HFF-Myc (cell line): ENCODE data around the gene RAD51B.

ENCODE experiments used
- DNase-seq: peaks from one replicate; pipeline ENCODE4 v3.0.0-alpha.2; 2011; ENCODE audit warnings: low read depth; ENCODE audit errors: extremely low read depth
- H3K4me3 ChIP-seq: replicated peaks from 2 replicates; pipeline ENCODE4 v1.5.1; 2011; ENCODE audit warnings: low read depth, mild to moderate bottlenecking, control low read depth, low read length
- CTCF ChIP-seq: IDR thresholded peaks from 2 replicates; pipeline ENCODE4 v1.5.1; 2012; ENCODE audit warnings: mild to moderate bottlenecking, low read depth, low read length, control low read depth; ENCODE audit errors: missing control alignments

Gene RAD51B

GRCh38 chr14:68645371-68645770, 825.8 kb downstream of the RAD51B start:
- no peak overlapping the region for H3K4me3 ChIP-seq
- DNase-seq: no peak
- no peak for TF ChIP-seq CTCF

- DNase-seq: no peak
- no peak overlapping the region for H3K4me3 ChIP-seq
- no peak for TF ChIP-seq CTCF
Measured at GRCh38 chr14:68649476-68650189, 830.1 kb downstream of the RAD51B start.

- TF ChIP-seq CTCF: no peak
- no peak for DNase-seq
- H3K4me3 ChIP-seq: no peak overlapping the region
Measured at GRCh38 chr14:68650404-68650994, 830.9 kb downstream of the RAD51B start.

GRCh38 chr14:68651075-68651474, 831.5 kb downstream of the RAD51B start:
- no peak overlapping the region for H3K4me3 ChIP-seq
- no peak for TF ChIP-seq CTCF
- no peak for DNase-seq

GRCh38 chr14:68651652-68652432, 832.3 kb downstream of the RAD51B start:
- no peak for TF ChIP-seq CTCF
- DNase-seq: no peak
- no peak overlapping the region for H3K4me3 ChIP-seq

GRCh38 chr14:68652433-68652690, 832.8 kb downstream of the RAD51B start:
- DNase-seq: no peak
- no peak for TF ChIP-seq CTCF
- H3K4me3 ChIP-seq: no peak overlapping the region
